Measurements from ENCODE around the gene TRIO. TPM values are rescaled to one million over a fixed set of nuclear protein-coding genes. Genes with fewer than 3 reads are reported as not detected.

The TRIO gene
- total RNA-seq, 1 donor from 2014 or later, result 200 TPM

- Mint-ChIP-seq H3K27me3 (ENCODE audit: low read depth) (no peaks in the 10 kb centered on the region), H3K4me1 (ENCODE audit: low read depth) (peaks cover 7% of the 10 kb centered on the region), H3K27ac (ENCODE audit: unreplicated experiment) (no peak overlapping the region), H3K4me3 (ENCODE audit: unreplicated experiment) (no peak overlapping the region), H3K9me3 (ENCODE audit: low read depth) (no peaks in the 10 kb centered on the region), H3K36me3 (ENCODE audit: low read depth) (no peaks in the 10 kb centered on the region)
- no peak for TF ChIP-seq CTCF (IDR thresholded peaks at IDR 0.05)
- DNase-seq (ENCODE audit: low spot score), result no peak
Observed at GRCh38 chr5:14531668-14532067, 388.5 kb downstream of the TRIO start.

GRCh38 chr5:14532180-14532579 is 389.0 kb downstream of the TRIO start:
- no peak overlapping the region for H3K27ac Mint-ChIP-seq (ENCODE audit: unreplicated experiment)
- no peak overlapping the region for H3K4me3 Mint-ChIP-seq (ENCODE audit: unreplicated experiment)
- no peaks in the 10 kb centered on the region for H3K36me3 Mint-ChIP-seq (ENCODE audit: low read depth)
- H3K4me1 Mint-ChIP-seq (ENCODE audit: low read depth), result peaks cover 7% of the 10 kb centered on the region
- H3K9me3 Mint-ChIP-seq (ENCODE audit: low read depth), result no peaks in the 10 kb centered on the region
- H3K27me3 Mint-ChIP-seq (ENCODE audit: low read depth), result no peaks in the 10 kb centered on the region
- TF ChIP-seq CTCF (IDR thresholded peaks at IDR 0.05), result no peak
- no peak for DNase-seq (ENCODE audit: low spot score)

GRCh38 chr5:14534773-14535172 is 391.6 kb downstream of the TRIO start:
- no peak overlapping the region for H3K4me3 Mint-ChIP-seq (ENCODE audit: unreplicated experiment)
- peaks cover 7% of the 10 kb centered on the region for H3K4me1 Mint-ChIP-seq (ENCODE audit: low read depth)
- TF ChIP-seq CTCF (IDR thresholded peaks at IDR 0.05), result no peak
- peaks cover 2% of the 10 kb centered on the region for H3K27me3 Mint-ChIP-seq (ENCODE audit: low read depth)
- DNase-seq (ENCODE audit: low spot score), result no peak
- peaks cover 2% of the 10 kb centered on the region for H3K36me3 Mint-ChIP-seq (ENCODE audit: low read depth)
- H3K9me3 Mint-ChIP-seq (ENCODE audit: low read depth), result peaks cover 10% of the 10 kb centered on the region
- no peak overlapping the region for H3K27ac Mint-ChIP-seq (ENCODE audit: unreplicated experiment)

- H3K9me3 Mint-ChIP-seq (ENCODE audit: low read depth), result peaks cover 17% of the 10 kb centered on the region
- H3K36me3 Mint-ChIP-seq (ENCODE audit: low read depth), result peaks cover 7% of the 10 kb centered on the region
- H3K4me3 Mint-ChIP-seq (ENCODE audit: unreplicated experiment), result no peak overlapping the region
- peaks cover 23% of the 10 kb centered on the region for H3K27me3 Mint-ChIP-seq (ENCODE audit: low read depth)
- H3K4me1 Mint-ChIP-seq (ENCODE audit: low read depth), result no peaks in the 10 kb centered on the region
- no peak for TF ChIP-seq CTCF (IDR thresholded peaks at IDR 0.05)
- H3K27ac Mint-ChIP-seq (ENCODE audit: unreplicated experiment), result no peak overlapping the region
- DNase-seq (ENCODE audit: low spot score), result no peak
Observed at GRCh38 chr5:14545308-14545707, 402.2 kb downstream of the TRIO start.

GRCh38 chr5:14545862-14546261 is 402.7 kb downstream of the TRIO start:
- Mint-ChIP-seq H3K4me3 (ENCODE audit: unreplicated experiment) (no peak overlapping the region), H3K9me3 (ENCODE audit: low read depth) (peaks cover 11% of the 10 kb centered on the region), H3K4me1 (ENCODE audit: low read depth) (no peaks in the 10 kb centered on the region), H3K27me3 (ENCODE audit: low read depth) (peaks cover 23% of the 10 kb centered on the region), H3K27ac (ENCODE audit: unreplicated experiment) (no peak overlapping the region), H3K36me3 (ENCODE audit: low read depth) (peaks cover 4% of the 10 kb centered on the region)
- no peak for DNase-seq (ENCODE audit: low spot score)
- no peak for TF ChIP-seq CTCF (IDR thresholded peaks at IDR 0.05)

Data from chondrocyte (in vitro differentiated cells).